Central memory CD8-positive, alpha-beta T cell (primary cell): ENCODE data around the gene SNAI3.

ENCODE experiments used
- ATAC-seq: fragments of 150-1000 bp; cut with Tn5 transposase; replicated peaks from 2 replicates; pipeline ENCODE4 v1.10.0; 2022; ENCODE audit warnings: mild to moderate bottlenecking, moderate FRiP score, moderate number of reproducible peaks; ENCODE audit not compliant: poor library complexity, severe bottlenecking; ENCODE audit errors: extremely low read depth
- DNase-seq, 2 donors: peaks; one replicate each; pipeline ENCODE4 v3.0.0; 2021; ENCODE audit warnings: low spot score in 2 of 2
- H3K27ac Mint-ChIP-seq: one replicate; pipeline ENCODE4 v1.8.0; 2022; ENCODE audit warnings: low read depth, mild to moderate bottlenecking, moderate library complexity, mixed read lengths
- H3K27me3 Mint-ChIP-seq: one replicate; pipeline ENCODE4 v1.8.0; 2022; ENCODE audit warnings: mixed read lengths
- H3K36me3 Mint-ChIP-seq: one replicate; pipeline ENCODE4 v1.8.0; 2022; ENCODE audit warnings: mild to moderate bottlenecking, moderate library complexity, mixed read lengths; ENCODE audit not compliant: insufficient read depth
- H3K4me1 Mint-ChIP-seq: one replicate; pipeline ENCODE4 v1.8.0; 2022; ENCODE audit warnings: mixed read lengths
- H3K4me3 Mint-ChIP-seq: one replicate; pipeline ENCODE4 v1.8.0; 2022; ENCODE audit warnings: mild to moderate bottlenecking, moderate library complexity, mixed read lengths
- H3K9me3 Mint-ChIP-seq: one replicate; pipeline ENCODE4 v1.8.0; 2022; ENCODE audit warnings: mixed read lengths

The SNAI3 gene

GRCh38 chr16:88640498-88641247 lies 45.6 kb downstream of the SNAI3 start:
- peaks cover 9% of the 10 kb centered on the region for H3K27me3 Mint-ChIP-seq
- ATAC-seq (no peak), DNase-seq (no peak)
- peak overlapping the region; percentile 6 for H3K4me3 Mint-ChIP-seq
- peaks cover 57% of the 10 kb centered on the region for H3K4me1 Mint-ChIP-seq
- H3K27ac Mint-ChIP-seq: peak overlapping the region; percentile 76
- H3K36me3 Mint-ChIP-seq: peaks cover 38% of the 10 kb centered on the region
- no peaks in the 10 kb centered on the region for H3K9me3 Mint-ChIP-seq

GRCh38 chr16:88640039-88640495 lies 46.2 kb downstream of the SNAI3 start:
- no peak for DNase-seq
- Mint-ChIP-seq H3K27me3 (peaks cover 9% of the 10 kb centered on the region), H3K4me3 (peak overlapping the region; percentile 6), H3K36me3 (peaks cover 37% of the 10 kb centered on the region), H3K9me3 (no peaks in the 10 kb centered on the region), H3K4me1 (peaks cover 59% of the 10 kb centered on the region), H3K27ac (peak overlapping the region; percentile 76)
- ATAC-seq: no peak

- peak overlapping the region; percentile 6 for H3K4me3 Mint-ChIP-seq
- H3K27me3 Mint-ChIP-seq: peaks cover 9% of the 10 kb centered on the region
- H3K27ac Mint-ChIP-seq: peak overlapping the region; percentile 76
- peaks cover 54% of the 10 kb centered on the region for H3K4me1 Mint-ChIP-seq
- no peak for ATAC-seq
- H3K36me3 Mint-ChIP-seq: peaks cover 37% of the 10 kb centered on the region
- DNase-seq: no peak
- H3K9me3 Mint-ChIP-seq: no peaks in the 10 kb centered on the region
Measured at GRCh38 chr16:88639231-88640038, 46.9 kb downstream of the SNAI3 start.

GRCh38 chr16:88638323-88639230 lies 47.7 kb downstream of the SNAI3 start, which contains the start of gene IL17C:
Gene IL17C, plus strand, starts transcription at chr16:88638572. Its CDS starts 70 bp downstream, at chr16:88638642.
- Mint-ChIP-seq H3K27me3 (peaks cover 9% of the 10 kb centered on the region), H3K36me3 (peaks cover 38% of the 10 kb centered on the region), H3K4me3 (peak within 1 kb of the TSS; percentile 47), H3K27ac (peak within 1 kb of the TSS; percentile 93), H3K9me3 (no peaks in the 10 kb centered on the region), H3K4me1 (peaks cover 53% of the 10 kb centered on the region)
- DNase-seq: no peak
- ATAC-seq: no peak

GRCh38 chr16:88636488-88637265 lies 49.6 kb downstream of the SNAI3 start:
- Mint-ChIP-seq H3K4me1 (peaks cover 45% of the 10 kb centered on the region), H3K27ac (peak overlapping the region; percentile 93), H3K4me3 (peak overlapping the region; percentile 47), H3K27me3 (peaks cover 9% of the 10 kb centered on the region), H3K9me3 (no peaks in the 10 kb centered on the region), H3K36me3 (peaks cover 33% of the 10 kb centered on the region)
- peak; percentile 10 for ATAC-seq
- no peak for DNase-seq

- DNase-seq (no peak), ATAC-seq (no peak)
- peaks cover 9% of the 10 kb centered on the region for H3K27me3 Mint-ChIP-seq
- peaks cover 44% of the 10 kb centered on the region for H3K4me1 Mint-ChIP-seq
- peak overlapping the region; percentile 74 for H3K27ac Mint-ChIP-seq
- peaks cover 37% of the 10 kb centered on the region for H3K36me3 Mint-ChIP-seq
- no peaks in the 10 kb centered on the region for H3K9me3 Mint-ChIP-seq
- peak overlapping the region; percentile 87 for H3K4me3 Mint-ChIP-seq
Measured at GRCh38 chr16:88635671-88636319, 50.5 kb downstream of the SNAI3 start.

- H3K27me3 Mint-ChIP-seq: peaks cover 3% of the 10 kb centered on the region
- peaks cover 33% of the 10 kb centered on the region for H3K36me3 Mint-ChIP-seq
- no peaks in the 10 kb centered on the region for H3K9me3 Mint-ChIP-seq
- peak overlapping the region; percentile 87 for H3K4me3 Mint-ChIP-seq
- no peak for ATAC-seq
- DNase-seq: no peak
- H3K4me1 Mint-ChIP-seq: peaks cover 37% of the 10 kb centered on the region
- peak overlapping the region; percentile 74 for H3K27ac Mint-ChIP-seq
Measured at GRCh38 chr16:88634994-88635670, 51.2 kb downstream of the SNAI3 start.

- peak; percentile 38 for ATAC-seq
- H3K27me3 Mint-ChIP-seq: no peaks in the 10 kb centered on the region
- peak; percentile 54 to 55 for DNase-seq
- H3K9me3 Mint-ChIP-seq: no peaks in the 10 kb centered on the region
- peaks cover 33% of the 10 kb centered on the region for H3K4me1 Mint-ChIP-seq
- peaks cover 37% of the 10 kb centered on the region for H3K36me3 Mint-ChIP-seq
- H3K27ac Mint-ChIP-seq: peak overlapping the region; percentile 74
- H3K4me3 Mint-ChIP-seq: peak overlapping the region; percentile 87
Measured at GRCh38 chr16:88634141-88634993, 51.9 kb downstream of the SNAI3 start.

GRCh38 chr16:88633684-88634140 lies 52.6 kb downstream of the SNAI3 start:
- peaks cover 43% of the 10 kb centered on the region for H3K36me3 Mint-ChIP-seq
- DNase-seq: peak; percentile 54 to 60
- H3K9me3 Mint-ChIP-seq: no peaks in the 10 kb centered on the region
- ATAC-seq: peak; percentile 47
- peak overlapping the region; percentile 74 for H3K27ac Mint-ChIP-seq
- H3K4me1 Mint-ChIP-seq: peaks cover 31% of the 10 kb centered on the region
- H3K4me3 Mint-ChIP-seq: peak overlapping the region; percentile 87
- no peaks in the 10 kb centered on the region for H3K27me3 Mint-ChIP-seq

- Mint-ChIP-seq H3K36me3 (peaks cover 44% of the 10 kb centered on the region), H3K27ac (peak overlapping the region; percentile 74), H3K4me1 (peaks cover 19% of the 10 kb centered on the region), H3K27me3 (no peaks in the 10 kb centered on the region), H3K9me3 (no peaks in the 10 kb centered on the region), H3K4me3 (peak overlapping the region; percentile 13)
- DNase-seq (no peak), ATAC-seq (no peak)
Measured at GRCh38 chr16:88632587-88632930, 53.7 kb downstream of the SNAI3 start.
